HG03442 (cell line): ENCODE measurements around the gene MED1.

Experiments used
- ATAC-seq: cut with Tn5 transposase; IDR thresholded peaks from one replicate; pipeline ENCODE4 v1.9.1; 2021; ENCODE audit warnings: mild to moderate bottlenecking, moderate library complexity; ENCODE audit not compliant: unreplicated experiment

The MED1 gene

GRCh38 chr17:39364236-39365025 lies 86.6 kb downstream of the MED1 start:
- ATAC-seq, result no peak

- ATAC-seq, result no peak
Observed at GRCh38 chr17:39361064-39361463, 90.0 kb downstream of the MED1 start.

DNA sequence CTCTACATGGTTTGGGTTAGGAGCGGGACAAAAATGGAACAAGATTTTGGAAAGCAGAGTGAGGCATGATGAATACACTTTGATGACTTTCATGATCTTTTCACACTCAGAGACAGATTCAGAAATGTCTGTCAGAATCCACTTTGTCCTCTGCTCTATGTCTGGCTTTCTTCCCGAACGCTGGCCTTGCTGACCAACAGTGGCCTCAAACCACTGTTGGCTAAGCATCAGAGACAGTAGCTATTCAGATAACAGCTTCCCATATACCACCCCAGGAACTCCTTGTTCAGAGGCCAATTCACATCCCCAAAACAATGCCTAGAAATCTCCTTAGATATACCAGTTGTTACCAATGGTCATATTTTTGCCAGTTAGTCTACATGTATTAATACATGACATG lies 90.5 kb downstream of the MED1 start:
- ATAC-seq, result no peak

DNA sequence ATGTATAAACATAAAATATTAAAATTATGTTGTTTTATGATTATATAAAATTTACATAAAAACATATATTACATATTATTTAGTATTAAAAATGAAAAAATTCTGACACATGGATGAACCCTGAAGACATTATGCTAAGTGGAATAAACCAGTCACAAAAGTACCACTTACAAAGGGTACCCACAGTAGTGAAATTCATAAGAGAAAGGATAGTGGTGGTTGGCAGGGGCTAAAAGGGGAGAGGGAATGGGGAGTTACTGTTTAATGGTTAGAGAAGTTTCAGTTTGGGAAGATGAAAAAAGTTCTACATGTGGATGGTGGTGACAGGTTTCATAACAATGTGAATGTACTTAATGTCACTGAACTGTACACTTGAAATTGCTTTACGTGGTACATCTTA lies 91.1 kb downstream of the MED1 start:
- ATAC-seq, result no peak

DNA sequence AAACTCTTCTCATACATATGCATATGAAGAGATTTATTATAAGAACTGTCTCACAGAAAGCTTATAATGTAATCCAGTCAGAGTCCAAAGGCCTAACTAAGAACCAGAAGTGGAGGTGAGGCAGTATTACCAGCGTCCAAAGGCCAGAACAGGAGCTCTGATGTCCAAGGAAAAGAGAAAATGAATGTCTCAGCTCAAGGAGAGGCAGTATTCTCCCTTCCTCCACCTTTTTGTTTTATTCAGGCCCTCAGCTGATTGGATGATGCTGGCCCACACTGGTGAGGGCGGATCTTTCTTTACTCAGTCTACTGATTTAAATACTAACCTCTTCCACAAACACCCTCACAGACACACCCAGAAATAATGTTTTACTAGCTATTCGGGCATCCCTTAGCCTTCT lies 93.1 kb downstream of the MED1 start:
- ATAC-seq, result no peak

DNA sequence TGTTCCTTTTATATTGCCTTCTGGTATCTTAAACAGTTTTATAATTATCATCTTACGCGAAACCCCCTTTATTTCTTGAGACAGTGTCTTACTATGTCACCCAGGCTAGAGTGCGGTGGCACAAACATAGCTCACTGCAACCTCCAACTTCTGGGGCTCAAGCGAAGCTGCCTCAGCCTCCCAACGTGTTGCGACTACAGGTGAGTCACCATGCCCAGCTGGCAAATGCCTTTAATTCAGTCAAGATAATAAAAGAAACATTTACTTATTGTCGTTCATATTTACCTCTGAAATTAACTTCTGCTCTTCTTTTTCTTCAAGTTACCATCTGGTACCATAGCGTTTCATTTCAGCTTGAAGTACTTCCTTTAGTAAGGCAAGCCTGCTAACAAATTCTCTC lies 93.6 kb downstream of the MED1 start:
- ATAC-seq, result no peak
